Left forelimb (tissue), 1 donor: Measurements from ENCODE around the gene HECW1.
A peak's percentile ranks its signal among the peaks of the same experiment; 100 is the strongest.
"Not testable (repeated sequence)": the region's sequence is repeated elsewhere in the genome, so short reads cannot be mapped to it uniquely, and the experiment has no call there.

Experiments used
- DNase-seq: peaks from one replicate; pipeline ENCODE4 v3.0.0-alpha.2; 2018; ENCODE audit warnings: low spot score

The HECW1 gene

DNA sequence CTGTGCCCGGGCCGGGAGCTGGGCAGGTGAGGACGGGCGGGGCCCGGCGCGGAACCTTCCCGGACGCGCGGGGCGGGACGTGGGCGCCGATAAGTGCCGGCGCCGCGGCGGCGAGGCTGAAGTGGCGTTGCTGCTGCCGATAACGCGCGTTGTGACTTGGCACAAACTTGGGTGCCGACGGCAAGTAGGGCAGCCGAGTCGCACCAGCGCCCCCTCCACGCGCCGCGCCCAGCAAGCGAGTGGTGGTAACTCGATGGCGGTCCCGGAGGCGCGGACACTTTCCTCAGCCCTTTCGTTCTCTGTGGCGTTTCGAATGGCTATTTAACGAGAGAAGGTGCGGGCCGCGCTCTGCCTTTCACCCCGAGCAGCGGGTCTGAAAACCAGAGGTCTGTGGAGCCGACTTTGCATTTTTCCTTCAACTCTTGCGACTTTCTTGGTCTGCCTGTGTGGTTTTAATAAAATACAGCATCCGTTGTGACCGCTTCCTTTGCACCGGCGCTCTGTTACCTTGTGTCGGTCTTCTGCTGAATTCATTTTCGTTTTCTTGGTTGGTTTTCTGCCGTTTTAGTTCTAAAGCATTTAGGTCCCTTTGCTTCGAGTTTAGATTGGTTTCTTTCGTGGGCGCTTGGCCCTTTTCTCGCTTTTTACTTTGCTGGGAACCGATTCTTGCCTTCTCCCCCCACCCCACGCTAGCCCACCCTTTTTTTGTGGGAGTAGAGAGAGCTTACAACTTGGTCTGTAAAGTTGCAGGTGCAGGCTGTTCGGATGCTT lies 471.2 kb downstream of the HECW1 start:
- peak; percentile 80 for DNase-seq

DNA sequence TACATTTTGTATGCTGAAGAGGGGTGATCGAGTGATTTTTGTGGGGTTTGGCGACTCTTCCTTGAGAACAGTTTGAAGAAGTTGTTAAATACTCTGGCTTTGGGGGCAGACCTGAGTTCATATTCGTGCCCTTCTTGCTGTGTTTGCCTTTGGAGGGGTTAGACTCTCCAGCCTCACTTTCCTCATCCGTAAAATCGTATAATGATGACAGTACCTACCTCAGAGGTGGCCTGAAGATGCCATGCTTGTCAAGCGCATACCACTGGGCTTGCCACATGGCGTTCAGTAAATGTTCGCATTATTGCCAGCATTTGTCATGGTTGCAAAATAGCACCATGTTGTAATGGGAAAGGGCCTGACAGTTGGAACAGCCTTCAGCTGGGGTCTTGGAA lies 471.7 kb downstream of the HECW1 start:
- DNase-seq, result no peak

DNA sequence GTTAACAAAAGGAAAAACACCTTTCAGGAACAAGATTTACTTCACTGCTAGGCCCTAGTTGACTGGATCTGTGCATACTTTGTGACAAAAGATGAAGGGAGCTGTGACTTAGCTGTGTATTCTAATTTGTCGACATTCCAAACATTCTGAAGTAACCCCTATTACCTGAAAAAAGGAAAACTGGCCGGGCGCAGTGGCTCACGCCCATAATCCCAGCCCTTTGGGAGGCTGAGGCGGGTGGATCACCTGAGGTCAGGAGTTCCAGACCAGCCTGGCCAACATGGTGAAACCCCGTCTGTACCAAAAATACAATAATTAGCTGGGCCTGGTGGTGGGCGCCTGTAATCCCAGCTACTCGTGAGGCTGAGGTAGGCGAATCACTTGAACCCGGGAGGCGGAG lies 472.3 kb downstream of the HECW1 start:
- not testable (repeated sequence) for DNase-seq

DNA sequence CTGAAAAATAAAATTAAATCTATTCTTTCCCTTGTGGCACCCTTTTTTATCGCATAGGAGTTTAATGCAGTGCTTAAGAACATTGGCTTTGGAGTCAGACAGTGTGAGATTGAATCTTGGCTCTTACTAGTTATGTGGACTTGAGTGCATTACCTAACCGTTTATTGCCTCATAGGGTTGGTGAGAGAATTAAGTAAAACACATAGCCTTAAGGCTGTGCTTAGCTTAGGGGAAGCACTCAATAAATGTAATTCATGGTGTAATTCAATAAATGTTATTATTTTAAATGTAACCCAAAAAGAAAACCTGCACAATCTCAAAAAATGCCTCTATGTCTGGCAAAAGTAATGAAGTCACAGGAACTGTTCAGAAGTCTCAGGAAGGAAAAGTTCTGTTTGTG lies 473.1 kb downstream of the HECW1 start:
- DNase-seq, result no peak

DNA sequence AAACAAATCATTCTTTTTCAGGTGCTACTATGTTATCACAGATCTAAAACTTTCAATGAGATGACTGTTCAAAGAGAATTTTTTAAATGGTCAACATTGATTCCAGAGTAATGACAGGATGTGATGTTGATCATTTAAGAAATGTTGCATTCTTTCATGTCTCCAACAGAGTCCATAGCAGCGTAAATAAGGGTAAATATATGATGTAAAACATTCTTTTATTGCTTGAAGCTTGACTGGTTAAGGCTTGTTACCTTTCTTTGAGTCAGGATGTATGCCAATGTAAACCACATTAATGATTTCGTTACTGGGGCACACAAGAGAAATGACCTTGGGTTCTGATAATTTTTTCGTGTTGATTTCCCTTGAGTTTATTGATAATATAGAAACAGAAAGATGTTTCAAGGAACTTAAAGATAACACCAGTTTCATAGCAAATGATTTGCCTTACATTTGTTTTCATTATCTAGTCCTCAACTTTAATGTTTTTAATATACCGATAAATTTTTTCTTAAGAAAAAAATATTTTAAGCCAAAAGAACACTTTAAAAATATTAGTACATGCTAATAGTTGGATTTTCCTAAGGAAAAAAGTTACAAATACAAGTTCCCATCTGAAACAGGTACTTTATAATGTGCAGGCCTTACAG lies 473.9 kb downstream of the HECW1 start:
- DNase-seq, result no peak

DNA sequence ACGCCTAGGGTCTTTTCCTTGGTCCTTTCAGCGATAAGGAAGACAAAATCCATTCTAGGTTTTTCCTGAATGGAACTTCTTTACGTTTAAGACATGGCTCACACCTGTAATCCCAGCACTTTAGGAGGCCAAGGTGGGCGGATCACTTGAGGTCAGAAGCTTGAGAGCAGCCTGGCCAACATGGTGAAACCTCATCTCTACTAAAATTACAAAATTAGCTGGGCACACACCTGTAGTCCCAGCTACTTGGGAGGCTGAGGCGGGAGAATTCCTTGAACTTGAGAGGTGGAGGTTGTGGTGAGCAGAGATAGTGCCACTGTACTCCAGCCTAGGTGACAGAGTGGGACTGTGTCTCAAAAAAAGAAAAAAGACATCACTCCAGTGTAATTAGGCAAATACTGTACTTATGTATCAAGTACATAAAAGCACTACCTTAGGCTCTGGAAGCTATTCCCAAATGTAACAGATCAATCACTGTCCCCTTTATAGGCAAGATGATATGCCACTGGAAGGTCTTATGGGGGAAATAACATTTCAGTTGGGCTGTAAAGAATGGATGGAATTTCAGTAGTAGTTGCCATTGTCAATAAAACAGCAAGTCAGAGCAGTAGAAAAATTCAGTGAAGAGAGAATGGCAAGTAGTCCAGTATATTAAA lies 476.2 kb downstream of the HECW1 start:
- DNase-seq, result no peak

DNA sequence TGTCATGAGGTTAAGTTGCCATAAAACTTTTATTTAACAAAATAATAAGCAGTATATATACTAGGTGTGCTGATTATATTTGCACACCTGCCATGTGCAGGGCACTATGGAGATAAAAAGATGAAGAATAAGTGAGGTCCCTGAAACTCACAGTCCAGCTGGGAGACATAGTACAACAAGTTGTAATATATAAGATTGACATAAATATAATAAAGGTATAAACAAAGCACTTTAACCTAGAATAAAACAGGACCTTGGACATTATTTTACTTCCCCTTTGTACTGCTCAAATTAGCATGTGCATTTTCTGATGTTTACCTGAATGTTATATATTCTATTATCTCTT lies 476.7 kb downstream of the HECW1 start:
- DNase-seq, result no peak

DNA sequence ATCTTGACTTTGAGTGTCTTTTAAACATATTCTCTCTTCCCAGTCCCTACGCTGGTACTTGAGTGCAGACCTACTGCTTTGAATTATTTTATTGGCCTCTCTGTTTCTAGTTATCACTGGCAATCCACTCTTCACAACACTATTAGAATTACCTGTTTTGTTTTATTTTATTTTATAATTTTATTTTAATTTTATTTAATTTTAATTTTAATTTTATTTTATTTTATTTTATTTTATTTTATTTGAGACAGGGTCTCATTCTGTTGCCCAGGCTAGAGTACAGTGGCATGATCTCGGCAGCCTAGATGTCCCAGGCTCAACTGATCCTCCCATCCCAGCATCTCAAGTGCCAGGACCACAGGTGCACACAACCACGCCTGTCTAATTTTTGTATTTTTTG lies 477.3 kb downstream of the HECW1 start:
- no peak for DNase-seq

DNA sequence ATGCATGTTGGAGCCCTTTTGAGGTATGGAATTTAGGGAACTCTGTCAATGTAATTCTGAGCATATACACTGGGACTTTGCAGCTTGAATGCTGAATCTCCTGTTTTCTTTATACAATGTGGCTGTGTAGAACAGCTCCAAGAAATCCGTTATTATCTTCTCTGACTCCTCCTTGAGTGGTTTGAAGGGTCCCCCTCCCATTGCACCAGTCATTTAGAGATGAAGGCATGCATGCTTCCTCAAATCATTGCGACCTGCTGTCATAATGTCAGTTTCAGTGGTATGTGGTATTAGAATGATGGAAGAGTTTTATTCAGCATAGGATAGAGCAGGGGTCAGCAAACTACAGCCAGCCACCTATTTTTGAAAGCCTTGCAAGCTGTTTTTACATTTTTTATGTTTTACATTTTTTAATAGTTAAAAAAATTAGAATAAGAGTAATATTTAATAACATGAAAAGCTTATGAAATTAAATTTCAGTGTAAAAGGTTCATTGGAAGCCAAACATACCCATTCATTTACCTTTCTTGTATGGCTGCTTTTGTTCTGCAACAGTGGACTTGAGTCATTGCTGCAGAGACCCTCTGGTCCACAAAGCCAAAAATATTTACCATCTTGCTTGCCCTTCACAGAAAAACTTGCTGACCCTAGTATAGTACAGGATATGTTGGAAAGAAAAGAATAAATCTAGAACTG lies 478.6 kb downstream of the HECW1 start:
- no peak for DNase-seq

DNA sequence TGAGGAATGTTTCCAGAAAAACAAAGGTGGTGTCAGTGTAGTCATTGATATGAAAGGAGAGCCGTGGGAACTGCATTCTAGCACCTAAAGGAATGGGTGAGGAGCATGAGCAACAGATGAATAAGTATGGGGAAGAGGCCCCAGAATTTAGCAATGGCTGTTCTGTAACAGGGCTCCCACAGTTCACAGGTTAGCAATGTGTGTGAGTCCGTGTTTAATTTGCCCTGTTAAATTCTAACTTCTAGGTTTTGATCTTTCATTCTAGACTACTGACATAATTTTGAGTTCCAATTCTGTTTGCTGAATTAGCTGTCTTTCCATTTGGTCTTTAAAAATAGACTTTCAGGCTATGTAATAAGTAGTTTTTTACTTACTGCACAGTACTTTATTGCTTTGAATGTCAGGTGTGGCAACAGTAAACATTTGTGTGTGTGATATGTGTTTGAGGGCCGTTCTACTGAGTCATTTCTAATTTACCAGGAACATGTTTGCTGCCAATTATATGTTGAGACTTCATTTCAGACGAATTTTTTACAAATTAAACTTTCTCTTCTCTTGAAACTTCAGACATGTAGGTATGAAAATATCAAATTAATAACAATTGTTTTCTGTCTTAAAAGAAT lies 479.2 kb downstream of the HECW1 start:
- DNase-seq, result no peak

DNA sequence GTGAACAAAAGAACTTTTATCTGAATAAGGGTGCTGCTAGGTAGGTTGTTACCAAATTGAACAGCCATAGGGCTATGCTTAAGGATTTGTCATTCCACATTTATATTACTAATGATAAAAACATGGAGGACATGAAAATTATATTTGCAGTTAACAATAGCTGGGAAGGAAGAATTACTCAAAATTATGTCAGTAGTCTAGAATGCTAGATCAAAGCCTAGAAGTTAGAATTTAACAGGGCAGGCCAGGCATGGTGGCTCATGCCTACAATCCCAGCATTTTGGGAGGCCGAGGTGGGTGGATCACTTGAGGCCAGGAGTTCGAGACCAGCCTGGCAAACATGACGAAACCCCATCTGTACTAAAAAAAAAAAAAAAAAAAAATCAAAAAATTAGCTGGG lies 479.9 kb downstream of the HECW1 start:
- no peak for DNase-seq

DNA sequence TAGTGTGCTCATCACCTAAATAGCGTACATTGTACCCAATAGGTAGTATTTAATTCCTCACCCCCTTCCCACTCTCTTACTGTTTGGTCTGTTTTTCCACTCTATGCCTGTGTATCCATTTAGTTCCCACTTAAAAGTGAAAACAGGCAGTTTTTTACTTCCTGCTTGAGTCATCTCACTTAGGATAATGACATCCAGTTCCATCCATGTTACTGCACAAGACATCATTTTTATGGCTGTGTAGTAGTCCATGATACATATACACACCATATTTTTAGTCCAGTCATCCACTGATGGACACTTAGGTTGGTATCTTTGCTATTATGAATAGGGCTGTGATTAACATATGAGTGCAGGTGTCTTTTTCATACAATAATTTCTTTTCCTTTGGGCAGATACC lies 480.6 kb downstream of the HECW1 start:
- DNase-seq, result no peak

DNA sequence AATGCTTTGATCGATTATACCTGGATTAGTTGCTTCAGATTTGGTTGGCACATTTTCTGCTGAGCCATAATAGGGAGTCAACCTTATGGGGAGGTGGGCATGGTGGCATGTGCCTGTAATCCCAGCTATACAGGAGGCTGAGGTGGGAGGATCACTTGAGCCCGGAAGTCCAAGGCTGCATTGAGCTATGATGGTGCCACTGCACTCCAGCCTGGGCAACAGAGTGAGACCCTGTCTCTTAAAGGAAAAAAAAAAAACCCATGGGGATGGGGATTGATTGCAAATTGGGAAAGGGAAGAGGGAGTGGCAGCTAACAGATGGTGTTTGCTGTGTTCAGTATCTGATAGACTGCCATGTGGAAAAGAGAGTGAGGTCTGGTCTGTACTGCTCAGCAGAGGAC lies 481.6 kb downstream of the HECW1 start:
- DNase-seq, result no peak

DNA sequence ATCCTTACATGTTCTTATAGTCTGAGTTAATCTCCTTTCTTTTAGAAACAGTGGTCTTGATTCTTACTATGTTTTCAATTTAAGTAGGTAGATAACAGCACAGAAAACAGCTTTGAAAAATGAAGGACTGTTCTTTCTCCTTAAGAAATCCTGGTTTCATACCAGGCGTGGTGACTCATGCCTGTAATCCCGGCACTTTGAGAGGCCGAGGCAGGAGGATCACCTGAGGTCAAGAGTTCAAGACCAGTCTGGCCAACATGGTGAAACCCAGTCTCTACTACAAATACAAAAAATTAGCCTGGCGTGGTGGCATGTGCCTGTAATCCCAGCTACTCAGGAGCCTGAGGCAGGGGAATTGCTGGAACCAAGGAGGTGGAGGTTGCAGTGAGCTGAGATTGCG lies 484.0 kb downstream of the HECW1 start:
- DNase-seq, result not testable (repeated sequence)

DNA sequence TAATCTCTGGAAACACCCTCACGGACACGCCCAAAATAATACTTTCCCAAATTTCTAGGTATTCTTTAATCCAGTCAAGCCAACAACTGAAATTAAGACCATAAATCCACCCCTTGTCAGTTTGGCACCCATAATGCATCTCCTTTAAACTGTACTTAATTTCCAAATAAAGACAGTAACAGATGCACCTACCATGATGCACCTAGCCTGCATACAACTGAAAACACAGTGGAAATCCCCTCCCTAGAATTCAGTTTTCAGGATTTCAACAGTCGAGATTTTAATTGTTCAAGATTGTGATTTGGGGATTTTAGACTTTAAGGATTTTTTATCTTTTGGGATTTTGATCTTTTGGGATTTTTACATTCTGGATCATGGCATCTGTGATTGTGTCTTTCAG lies 487.6 kb downstream of the HECW1 start:
- DNase-seq, result no peak

DNA sequence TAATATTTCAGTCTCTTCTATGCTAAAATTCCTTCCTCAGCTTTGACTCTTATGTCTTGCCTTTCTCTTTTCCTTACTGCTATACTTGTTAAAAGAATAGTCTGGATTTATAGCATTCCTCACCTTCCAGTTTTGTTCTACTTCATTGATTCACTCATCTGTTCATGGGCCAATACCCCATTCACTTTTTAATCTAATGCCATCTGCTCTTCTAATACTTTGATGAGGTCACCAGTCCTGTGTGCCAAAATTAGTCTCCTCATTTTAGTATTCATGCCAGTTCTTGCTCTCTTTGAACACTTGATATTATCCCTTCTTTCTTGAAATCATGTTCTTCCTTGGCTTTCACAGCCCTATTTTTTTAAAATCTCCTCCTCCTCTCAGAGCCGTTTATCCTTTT lies 489.8 kb downstream of the HECW1 start:
- no peak for DNase-seq

DNA sequence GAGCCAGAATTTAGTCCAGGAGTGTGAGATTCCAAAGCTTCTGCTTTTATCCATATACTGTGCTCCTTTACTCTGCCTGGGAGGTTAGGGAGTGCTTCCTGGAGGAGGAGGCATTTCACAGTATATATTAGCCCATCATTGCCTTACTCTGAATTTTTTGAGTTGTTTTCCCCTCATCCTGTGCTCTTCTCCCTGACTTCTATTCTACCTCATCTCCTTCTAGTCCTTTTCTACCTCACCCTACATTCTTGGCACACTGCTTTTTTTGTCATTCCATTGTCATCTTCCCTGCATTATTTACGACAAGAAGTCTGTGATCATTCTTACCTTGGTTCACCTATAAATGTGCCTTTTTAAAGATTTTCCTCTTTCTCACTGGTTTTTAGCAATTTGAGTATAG lies 491.8 kb downstream of the HECW1 start:
- DNase-seq, result no peak

DNA sequence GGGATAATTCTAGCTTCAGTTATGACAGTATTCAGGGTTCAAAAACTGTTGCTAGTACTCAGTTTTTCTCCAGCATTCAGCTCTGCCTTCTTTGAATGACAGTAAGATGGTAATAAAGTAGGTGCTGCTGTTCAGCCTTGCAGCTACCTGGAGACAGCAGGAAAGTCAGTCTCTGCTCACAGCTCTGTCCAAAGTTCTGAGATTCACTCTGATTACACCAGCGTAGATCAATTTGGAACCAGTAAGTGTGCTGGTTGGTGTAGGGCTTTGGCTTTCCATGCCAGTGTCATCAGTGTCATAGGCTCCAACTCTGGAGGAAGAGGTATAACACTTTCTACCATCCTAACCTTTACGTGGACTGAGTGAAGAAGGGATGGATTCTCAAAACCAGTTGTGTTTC lies 496.6 kb downstream of the HECW1 start:
- no peak for DNase-seq

DNA sequence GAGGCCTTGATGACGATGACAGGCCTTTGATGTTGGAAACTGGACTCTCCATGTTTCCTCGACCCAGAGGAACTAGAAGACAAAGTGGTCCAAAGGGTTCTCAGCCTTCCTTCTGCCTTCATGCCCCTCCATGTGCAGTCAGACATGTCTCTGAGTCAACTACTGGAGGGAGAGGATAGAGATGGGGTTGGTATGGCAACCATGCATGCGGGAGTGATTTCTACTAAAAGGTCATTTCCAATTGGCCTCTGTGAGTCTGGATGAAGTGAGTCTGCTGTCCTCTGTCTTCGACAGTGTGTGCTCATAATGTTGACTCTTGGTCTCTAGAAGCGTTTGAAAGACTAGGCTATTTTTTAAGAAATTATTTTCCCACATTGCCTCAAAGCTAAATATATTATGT lies 499.7 kb downstream of the HECW1 start:
- DNase-seq, result no peak

DNA sequence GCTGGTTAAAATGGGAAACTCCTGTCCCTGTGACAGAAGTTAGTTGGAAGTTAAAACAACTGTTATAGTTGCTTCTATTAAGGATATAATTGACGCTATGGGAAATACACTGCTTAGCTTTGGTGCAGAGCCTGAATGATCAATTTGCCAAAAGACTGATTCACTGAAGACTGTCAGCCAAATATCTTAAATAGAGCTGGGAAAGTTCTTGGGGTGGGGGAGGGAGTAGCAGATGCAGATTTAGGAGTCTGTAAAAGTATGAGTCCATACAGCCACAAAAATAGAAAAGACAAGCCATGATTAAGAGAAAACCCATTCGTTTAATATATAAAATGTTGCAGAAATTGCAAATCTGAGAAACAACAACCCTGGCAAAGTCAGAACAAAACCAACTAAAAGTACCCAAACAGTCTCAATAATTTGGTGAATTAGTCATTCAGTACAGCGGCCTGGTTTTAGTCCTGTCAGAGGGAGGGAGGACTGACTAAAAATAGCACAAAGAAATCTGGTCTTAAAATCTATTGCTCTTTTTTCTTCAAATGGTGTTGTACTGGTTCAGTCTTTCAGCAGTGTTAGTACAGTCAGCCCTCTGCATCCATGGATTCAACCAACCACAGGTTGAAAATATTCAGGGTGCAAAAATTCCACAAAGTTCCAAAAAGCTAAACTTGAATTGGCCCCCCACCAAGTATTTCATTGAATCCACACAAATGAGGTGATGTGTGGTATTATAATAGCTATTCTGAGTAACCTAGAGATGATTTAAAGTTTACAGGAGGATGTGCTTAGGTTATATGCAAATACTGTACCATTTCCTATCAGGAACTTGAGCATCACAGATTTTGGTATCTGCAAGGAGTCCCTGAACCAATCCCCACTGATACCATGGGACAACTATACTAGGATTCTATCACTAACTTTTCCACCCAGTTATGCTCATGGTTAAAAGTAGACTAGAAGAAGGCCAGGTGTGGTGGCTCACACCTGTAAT lies 500.4 kb downstream of the HECW1 start:
- DNase-seq, result no peak
